ENCODE results near the gene PRAMEF9.
"Not testable (repeated sequence)": the region's sequence is repeated elsewhere in the genome, so short reads cannot be mapped to it uniquely, and the experiment has no call there.

Gene PRAMEF9

GRCh38 chr1:13171548-13171947 is at the start of gene PRAMEF9:
Gene PRAMEF9 (plus strand): TSS chr1:13171848. CDS start chr1:13175281, 3,433 bp downstream.
- DNase-seq = not testable (repeated sequence)

GRCh38 chr1:13155909-13156308 is 15.7 kb upstream of the PRAMEF9 start, which contains the start of gene PRAMEF26:
Gene PRAMEF26 (minus strand): TSS chr1:13156009. CDS start chr1:13153095, 2,914 bp downstream.
- DNase-seq = not testable (repeated sequence)

DNA sequence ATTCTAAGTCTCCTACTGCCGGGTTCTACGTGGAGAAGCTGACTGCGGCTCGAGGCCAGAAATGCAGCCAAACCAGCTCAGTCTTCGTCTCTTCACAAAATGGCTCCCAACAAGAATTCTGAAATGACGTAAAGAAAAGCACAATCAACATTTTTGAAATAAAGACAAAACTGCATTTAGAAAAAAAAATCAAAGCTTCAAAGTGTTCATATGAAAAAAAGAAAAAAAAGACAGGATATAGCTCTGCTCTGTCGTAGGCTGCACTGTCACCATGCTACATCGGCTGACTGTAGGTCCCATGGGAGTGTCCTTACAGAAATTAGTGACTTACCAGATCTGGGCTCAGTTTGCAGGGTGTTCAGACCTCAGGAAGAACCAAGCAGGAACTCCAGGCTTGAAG is 6.1 kb upstream of the PRAMEF9 start, which contains the start of gene HNRNPCL4:
Gene HNRNPCL4 (minus strand): TSS at position 101 of the 400 bp plus-strand sequence. CDS start 164 bp downstream, outside the sequence.
- not testable (repeated sequence) for DNase-seq

GRCh38 chr1:13201309-13201708 is 29.7 kb downstream of the PRAMEF9 start, which contains the start of gene PRAMEF13:
Gene PRAMEF13 (minus strand): TSS chr1:13201409. CDS start chr1:13199589, 1,820 bp downstream.
- DNase-seq = not testable (repeated sequence)

GRCh38 chr1:13208712-13209111 is 37.1 kb downstream of the PRAMEF9 start:
- not testable (repeated sequence) for DNase-seq

- DNase-seq = not testable (repeated sequence)
Measured at GRCh38 chr1:13216619-13217018, 45.0 kb downstream of the PRAMEF9 start.

GRCh38 chr1:13219203-13219602 is 47.6 kb downstream of the PRAMEF9 start:
- not testable (repeated sequence) for DNase-seq

GRCh38 chr1:13222788-13223187 is 51.1 kb downstream of the PRAMEF9 start:
- not testable (repeated sequence) for DNase-seq

DNA sequence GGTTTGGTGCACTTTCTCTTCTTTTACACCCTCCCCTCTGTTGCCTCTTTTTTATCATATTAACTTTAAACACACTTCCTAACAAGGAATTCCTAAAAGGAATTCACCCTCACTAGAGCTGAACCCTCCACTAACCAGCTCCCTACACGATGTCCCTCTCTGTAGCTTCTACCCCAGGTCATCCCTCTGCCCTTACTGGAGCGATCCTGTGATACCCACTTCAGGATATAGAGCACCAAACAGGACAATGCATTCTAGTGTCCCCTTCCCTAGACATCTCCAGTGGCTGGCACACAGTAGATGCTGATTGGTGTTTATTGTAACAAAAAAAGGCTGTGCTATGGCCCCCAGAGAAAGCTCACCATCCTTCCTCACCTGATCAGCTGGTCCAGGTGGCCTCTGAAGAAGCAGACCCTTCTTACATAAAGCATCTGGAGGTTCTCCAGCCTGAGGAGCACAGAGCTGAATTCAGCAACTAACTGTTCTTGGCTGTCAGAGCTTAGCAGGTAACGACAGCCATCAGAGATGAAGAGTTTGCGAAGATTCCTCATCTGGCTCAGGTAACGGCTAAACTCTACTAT is 52.9 kb downstream of the PRAMEF9 start:
- DNase-seq = no peak

- DNase-seq = not testable (repeated sequence)
Measured at GRCh38 chr1:13225675-13226204, 54.1 kb downstream of the PRAMEF9 start, which contains the start of gene PRAMEF18. Gene PRAMEF18 (minus strand): TSS chr1:13226154. CDS start chr1:13226106, 48 bp downstream.

DNA sequence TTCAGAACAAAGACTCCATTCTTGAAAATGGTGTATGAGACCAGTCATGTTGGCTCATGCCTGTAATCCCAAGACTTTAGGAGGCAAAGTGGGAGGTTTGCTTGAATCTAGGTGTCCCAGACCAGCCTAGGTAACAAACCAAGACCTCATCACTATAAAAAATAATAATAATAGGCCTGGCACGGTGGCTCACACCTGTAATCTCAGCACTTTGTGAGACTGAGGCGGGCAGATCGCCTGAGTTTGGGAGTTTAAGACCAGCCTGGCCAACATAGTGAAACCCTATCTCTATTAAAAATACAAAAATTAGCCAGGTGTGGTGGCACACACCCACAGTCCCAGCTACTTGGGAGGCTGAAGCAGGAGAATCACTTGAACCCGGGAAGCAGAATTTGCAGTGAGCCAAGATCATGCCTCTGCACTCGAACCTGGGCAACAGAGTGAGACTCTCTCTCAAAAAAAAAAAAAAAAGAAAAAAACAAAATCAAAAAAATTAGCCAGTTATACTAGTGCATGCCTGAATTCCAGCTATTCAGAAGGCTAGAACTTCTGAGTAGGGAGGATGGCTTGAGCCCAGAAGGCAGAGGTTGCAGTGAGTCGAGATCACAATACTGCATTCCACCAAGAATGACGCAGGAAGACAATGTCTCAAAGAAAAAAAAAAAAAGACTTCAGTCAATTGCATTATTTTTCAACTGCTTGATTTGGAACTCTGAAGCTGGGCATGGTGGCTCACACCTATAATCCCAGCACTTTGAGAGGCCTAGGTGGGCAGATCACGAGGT is 55.8 kb downstream of the PRAMEF9 start:
- not testable (repeated sequence) for DNase-seq

GRCh38 chr1:13228343-13228781 is 56.7 kb downstream of the PRAMEF9 start:
- DNase-seq = no peak

Data from NCI-H146 (cell line).